Hepatocyte (in vitro differentiated cells): Measurements from ENCODE around the gene GUCY2D. TPM values are rescaled to one million over a fixed set of nuclear protein-coding genes. Genes with fewer than 3 reads are reported as not detected.

ENCODE experiments used
- DNase-seq: peaks from one replicate; pipeline ENCODE4 v3.0.0-alpha.2; 2016; ENCODE audit warnings: low spot score
- H2AFZ ChIP-seq: fragments of 200-600 bp; sonication (generic); 2 replicates; pipeline ENCODE4 v1.6.0; 2016; ENCODE audit warnings: antibody characterized with exemption, mild to moderate bottlenecking
- H3K27ac ChIP-seq: fragments of 200-600 bp; sonication (generic); 2 replicates; pipeline ENCODE4 v1.5.1; 2016; ENCODE audit warnings: mild to moderate bottlenecking
- H3K27me3 ChIP-seq: fragments of 200-600 bp; sonication (generic); 2 replicates; pipeline ENCODE4 v1.6.1; 2016
- H3K36me3 ChIP-seq: fragments of 200-600 bp; sonication (generic); replicated peaks from 2 replicates; pipeline ENCODE4 v1.5.1; 2016; ENCODE audit warnings: low read depth; ENCODE audit not compliant: insufficient read depth
- H3K4me1 ChIP-seq: fragments of 200-600 bp; sonication (generic); 2 replicates; pipeline ENCODE4 v1.5.1; 2016; ENCODE audit warnings: mild to moderate bottlenecking, moderate library complexity; ENCODE audit not compliant: insufficient read depth
- H3K4me2 ChIP-seq: fragments of 200-600 bp; sonication (generic); 2 replicates; pipeline ENCODE4 v1.6.0; 2016
- H3K4me3 ChIP-seq: fragments of 200-600 bp; sonication (generic); 2 replicates; pipeline ENCODE4 v1.5.1; 2016; ENCODE audit warnings: mild to moderate bottlenecking
- H3K79me2 ChIP-seq: fragments of 200-600 bp; sonication (generic); 2 replicates; pipeline ENCODE4 v1.6.0; 2017; ENCODE audit warnings: mild to moderate bottlenecking
- H3K9me2 ChIP-seq: fragments of 200-600 bp; sonication (generic); replicated peaks from 2 replicates; pipeline ENCODE4 v1.6.0; 2017; ENCODE audit warnings: mild to moderate bottlenecking; ENCODE audit not compliant: insufficient read depth
- H3K9me3 ChIP-seq: fragments of 200-600 bp; sonication (generic); 2 replicates; pipeline ENCODE4 v1.5.1; 2016; ENCODE audit warnings: low read depth, mild to moderate bottlenecking
- H4K20me1 ChIP-seq: fragments of 200-600 bp; sonication (generic); 2 replicates; pipeline ENCODE4 v1.6.0; 2016; ENCODE audit warnings: mild to moderate bottlenecking; ENCODE audit not compliant: insufficient read depth, poor library complexity, severe bottlenecking
- CTCF ChIP-seq: fragments of 200-600 bp; sonication (generic); IDR thresholded peaks from 2 replicates; pipeline ENCODE4 v1.5.1; 2016; ENCODE audit warnings: antibody characterized with exemption, mild to moderate bottlenecking; ENCODE audit not compliant: poor library complexity
- EZH2 ChIP-seq: fragments of 200-600 bp; sonication (generic); IDR thresholded peaks from 2 replicates; pipeline ENCODE4 v1.6.1; 2016; ENCODE audit warnings: antibody characterized with exemption, mild to moderate bottlenecking, borderline replicate concordance
- EZH2phosphoT487 ChIP-seq: fragments of 200-600 bp; sonication (generic); IDR thresholded peaks from one replicate; pipeline ENCODE4 v1.6.1; 2018; ENCODE audit warnings: antibody characterized with exemption, mild to moderate bottlenecking, low read depth, moderate library complexity; ENCODE audit not compliant: unreplicated experiment, severe bottlenecking
- WGBS: methylation state at CpG from one replicate; pipeline ENCODE4 v1.1.6; 2016; ENCODE audit warnings: low lambda C conversion rate; ENCODE audit errors: missing lambda C conversion rate; 5-methylcytosine and 5-hydroxymethylcytosine counted together
- polyA plus RNA-seq: library from polyadenylated mRNA; unstranded; fragments of >200 nt; fragmentation: Nextera tagmentation; extraction: Ambion mirVana; gene quantifications from 2 replicates; pipeline ENCODE4 v1.2.1, GENCODE V29; 2016
- total RNA-seq: library from RNA; depleted of rRNA; stranded (reverse); fragments of >200 nt; gene quantifications from 2 replicates; pipeline ENCODE4 v1.2.3, GENCODE V29; 2014

GUCY2D gene
- total and polyA plus RNA-seq, 2 experiments from 2014 or later, result 1.6 TPM; not detected in 1

- Histone ChIP-seq H3K79me2 (no peaks in the 10 kb centered on the region), H3K27ac (no peak overlapping the region), H3K36me3 (no peaks in the 10 kb centered on the region), H4K20me1 (no peaks in the 10 kb centered on the region), H3K9me3 (no peaks in the 10 kb centered on the region), H3K4me1 (peaks cover 8% of the 10 kb centered on the region), H3K4me3 (no peak overlapping the region), H3K27me3 (no peaks in the 10 kb centered on the region), H3K9me2 (no peaks in the 10 kb centered on the region), H2AFZ (no peak overlapping the region), H3K4me2 (no peak overlapping the region)
- 87% methylated on average over 9 of the region's 9 CpGs for WGBS
- TF ChIP-seq EZH2, result no peak
- no peak for TF ChIP-seq CTCF
- no peak for TF ChIP-seq EZH2phosphoT487
- no peak for DNase-seq
Observed at GRCh38 chr17:8025176-8025911, 22.9 kb downstream of the GUCY2D start.

GRCh38 chr17:8029121-8029520 lies 26.7 kb downstream of the GUCY2D start:
- H3K79me2 ChIP-seq, result no peaks in the 10 kb centered on the region
- no peaks in the 10 kb centered on the region for H3K9me2 ChIP-seq
- no peak for TF ChIP-seq EZH2
- no peak for TF ChIP-seq CTCF
- TF ChIP-seq EZH2phosphoT487, result no peak
- H3K27ac ChIP-seq, result no peak overlapping the region
- DNase-seq, result no peak
- H2AFZ ChIP-seq, result no peak overlapping the region
- no peaks in the 10 kb centered on the region for H3K27me3 ChIP-seq
- 66% methylated on average over 5 of the region's 5 CpGs for WGBS
- no peaks in the 10 kb centered on the region for H3K4me1 ChIP-seq
- no peak overlapping the region for H3K4me2 ChIP-seq
- H3K36me3 ChIP-seq, result no peaks in the 10 kb centered on the region
- H3K4me3 ChIP-seq, result no peak overlapping the region
- no peaks in the 10 kb centered on the region for H3K9me3 ChIP-seq
- H4K20me1 ChIP-seq, result no peaks in the 10 kb centered on the region

- DNase-seq, result no peak
- Histone ChIP-seq H3K36me3 (no peaks in the 10 kb centered on the region), H3K9me3 (no peaks in the 10 kb centered on the region), H3K27ac (no peak overlapping the region), H4K20me1 (no peaks in the 10 kb centered on the region), H3K4me2 (no peak overlapping the region), H3K79me2 (no peaks in the 10 kb centered on the region), H3K9me2 (no peaks in the 10 kb centered on the region), H3K27me3 (no peaks in the 10 kb centered on the region), H3K4me1 (no peaks in the 10 kb centered on the region), H3K4me3 (no peak overlapping the region), H2AFZ (no peak overlapping the region)
- 78% methylated on average over 6 of the region's 6 CpGs for WGBS
- TF ChIP-seq EZH2phosphoT487, result no peak
- TF ChIP-seq EZH2, result no peak
- no peak for TF ChIP-seq CTCF
Observed at GRCh38 chr17:8031261-8031661, 28.8 kb downstream of the GUCY2D start.
